Measurements from ENCODE around the gene TAF6.

DNA sequence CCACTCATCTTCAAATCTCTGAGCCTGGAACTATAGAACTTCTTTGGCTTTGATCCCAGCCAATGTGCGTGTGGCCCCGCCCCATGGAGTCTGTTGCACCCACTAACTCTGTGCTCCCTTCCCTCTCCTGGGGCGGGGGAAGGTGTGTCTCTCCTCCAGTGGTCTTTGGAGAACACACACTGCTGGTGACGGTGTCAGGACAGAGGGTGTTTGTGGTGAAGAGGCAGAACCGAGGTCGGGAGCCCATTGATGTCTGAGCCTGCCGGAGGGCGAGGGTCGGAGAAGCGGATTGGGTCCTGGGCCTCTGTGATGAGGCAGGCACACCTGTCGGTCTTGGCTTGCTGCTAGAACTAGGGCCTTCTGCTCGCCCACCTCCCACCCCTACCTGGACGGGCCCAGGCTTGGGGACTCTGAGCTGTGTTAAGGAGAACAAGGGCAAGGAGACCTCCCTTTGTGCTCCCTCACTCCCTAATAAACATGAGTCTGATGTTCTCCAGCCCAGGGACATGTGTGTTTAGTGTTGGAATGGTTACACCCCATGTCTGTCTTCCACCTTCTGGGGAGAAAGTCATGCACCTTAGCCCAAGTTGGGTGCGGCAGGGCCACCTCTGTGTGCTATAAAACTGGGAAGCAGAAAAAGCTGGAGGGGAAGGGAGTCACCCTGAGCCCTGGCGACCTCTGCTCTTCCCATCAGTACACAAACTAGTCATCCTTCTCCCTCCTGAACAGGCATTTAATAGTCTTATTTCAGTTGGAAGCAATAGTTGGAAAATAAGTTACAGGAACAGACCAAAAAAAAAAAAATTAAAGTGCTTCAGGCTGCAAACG is 34.8 kb upstream of the TAF6 start:
- TF ChIP-seq POLR2A (IDR thresholded peaks at IDR 0.05; ENCODE audit: low read length), result no peak
- TF ChIP-seq GATA1 (IDR thresholded peaks at IDR 0.05; ENCODE audit: low read depth, low read length), result no peak

Measured in erythroblast (primary cell).